MCF 10A (cell line): ENCODE results near the gene LGALS8. TPM values are rescaled to one million over a fixed set of nuclear protein-coding genes. Genes with fewer than 3 reads are reported as not detected.

Experiments
- BruUV-seq: library from RNA; stranded (reverse); fragments of 400-500 nt; replicated peaks from 2 replicates; lab custom pipeline; 2021; lab: Mats Ljungman, UMichigan
- CTCF ChIA-PET: fragments of 300-600 bp; sonication (Branson Sonifier 250); formaldehyde crosslinking; extraction: SDS; loops from one replicate; lab custom pipeline; 2021; ENCODE audit warnings: antibody characterized with exemption, inconsistent platforms; lab: Yijun Ruan, JAX
- POLR2A ChIA-PET: fragments of 300-600, 350-650 bp; sonication (Branson Sonifier 250); formaldehyde crosslinking; extraction: SDS; loops from one replicate; lab custom pipeline; 2020; ENCODE audit warnings: antibody characterized with exemption, inconsistent platforms; lab: Yijun Ruan, JAX
- DNase-seq: peaks from one replicate; pipeline ENCODE4 v3.0.0-alpha.2; 2018; ENCODE audit not compliant: unreplicated experiment
- H3K27ac Mint-ChIP-seq: one replicate; pipeline ENCODE4 v1.8.0; 2022; ENCODE audit warnings: mild to moderate bottlenecking, low read depth, mixed read lengths; ENCODE audit not compliant: unreplicated experiment
- H3K27me3 Mint-ChIP-seq: one replicate; pipeline ENCODE4 v1.8.0; 2022; ENCODE audit warnings: mixed read lengths; ENCODE audit not compliant: insufficient read depth, unreplicated experiment
- H3K36me3 Mint-ChIP-seq: one replicate; pipeline ENCODE4 v1.8.0; 2022; ENCODE audit warnings: mild to moderate bottlenecking, moderate library complexity, mixed read lengths; ENCODE audit not compliant: insufficient read depth, unreplicated experiment
- H3K4me1 Mint-ChIP-seq: one replicate; pipeline ENCODE4 v1.8.0; 2022; ENCODE audit warnings: mixed read lengths; ENCODE audit not compliant: insufficient read depth, unreplicated experiment
- H3K4me3 Mint-ChIP-seq: one replicate; pipeline ENCODE4 v1.8.0; 2022; ENCODE audit warnings: mild to moderate bottlenecking, moderate library complexity, mixed read lengths; ENCODE audit not compliant: unreplicated experiment
- H3K9me3 Mint-ChIP-seq: one replicate; pipeline ENCODE4 v1.8.0; 2022; ENCODE audit warnings: mixed read lengths; ENCODE audit not compliant: unreplicated experiment
- intact Hi-C: fragments of 100-400 bp; cut with micrococcal nuclease; formaldehyde crosslinking; loops from 2 replicates; pipeline ENCODE4 v1.14.1; 2022
- total RNA-seq: library from RNA; stranded (reverse); gene quantifications from 2 replicates; pipeline ENCODE4 v1.2.3, GENCODE V29; 2022
- TF ChIP-seq, protein P1 (sequence below): fragments of 200-600 bp; IDR thresholded peaks from one replicate; pipeline ENCODE4 v1.8.0; 2022; ENCODE audit warnings: antibody characterized with exemption, mild to moderate bottlenecking; ENCODE audit not compliant: unreplicated experiment

LGALS8 gene
- total RNA-seq, 1 experiment from 2014 or later: 73.2 TPM

DNA sequence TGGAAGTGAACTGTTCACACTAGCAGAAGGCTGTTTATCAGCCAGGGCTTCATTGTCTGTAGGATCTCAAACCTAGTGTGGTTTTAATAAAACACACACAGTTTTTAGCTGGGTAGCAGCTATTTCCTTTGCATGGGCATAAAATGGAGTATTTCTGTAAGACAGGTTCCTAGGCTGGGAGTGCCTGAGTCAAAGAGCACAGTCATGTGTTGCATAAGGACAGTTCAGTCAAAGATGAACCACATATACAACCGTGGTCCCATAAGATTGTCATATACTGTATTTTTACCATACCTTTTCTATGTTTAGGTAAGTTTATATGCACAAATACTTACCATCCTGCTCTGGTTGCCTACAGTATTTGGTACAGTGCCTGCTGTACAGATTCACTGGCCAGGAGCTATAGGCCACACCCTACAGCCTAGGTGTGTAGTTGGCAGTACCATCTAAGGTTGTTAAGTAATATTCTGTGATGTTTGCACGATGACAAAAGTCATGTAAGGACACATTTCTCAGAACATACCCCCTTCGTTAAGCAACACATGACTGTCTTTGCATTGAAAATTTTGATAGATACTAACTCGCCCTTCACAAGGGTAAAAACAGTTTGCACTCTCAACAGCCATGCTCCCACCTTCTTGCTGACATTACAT is 17.2 kb downstream of the LGALS8 start:
- TF ChIP-seq, protein P1, sequence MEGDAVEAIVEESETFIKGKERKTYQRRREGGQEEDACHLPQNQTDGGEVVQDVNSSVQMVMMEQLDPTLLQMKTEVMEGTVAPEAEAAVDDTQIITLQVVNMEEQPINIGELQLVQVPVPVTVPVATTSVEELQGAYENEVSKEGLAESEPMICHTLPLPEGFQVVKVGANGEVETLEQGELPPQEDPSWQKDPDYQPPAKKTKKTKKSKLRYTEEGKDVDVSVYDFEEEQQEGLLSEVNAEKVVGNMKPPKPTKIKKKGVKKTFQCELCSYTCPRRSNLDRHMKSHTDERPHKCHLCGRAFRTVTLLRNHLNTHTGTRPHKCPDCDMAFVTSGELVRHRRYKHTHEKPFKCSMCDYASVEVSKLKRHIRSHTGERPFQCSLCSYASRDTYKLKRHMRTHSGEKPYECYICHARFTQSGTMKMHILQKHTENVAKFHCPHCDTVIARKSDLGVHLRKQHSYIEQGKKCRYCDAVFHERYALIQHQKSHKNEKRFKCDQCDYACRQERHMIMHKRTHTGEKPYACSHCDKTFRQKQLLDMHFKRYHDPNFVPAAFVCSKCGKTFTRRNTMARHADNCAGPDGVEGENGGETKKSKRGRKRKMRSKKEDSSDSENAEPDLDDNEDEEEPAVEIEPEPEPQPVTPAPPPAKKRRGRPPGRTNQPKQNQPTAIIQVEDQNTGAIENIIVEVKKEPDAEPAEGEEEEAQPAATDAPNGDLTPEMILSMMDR: no peak
- no peaks in the 10 kb centered on the region for H3K9me3 Mint-ChIP-seq
- no peak overlapping the region for H3K4me3 Mint-ChIP-seq
- ChIA-PET CTCF (interaction anchor here (0.5 to 7.6 kb wide), 5 partner anchors 10 to 832 kb away, joined by 3 to 74 read pairs (median 4); no protein-coding TSS in a partner anchor), POLR2A (interaction anchor here (0.6 to 9.7 kb wide), 10 partner anchors 10 to 1512 kb away, joined by 3 to 99 read pairs (median 3); partner anchors contain the start of genes HEATR1 and LGALS8)
- peak; percentile 73 for DNase-seq
- H3K27ac Mint-ChIP-seq: no peak overlapping the region
- H3K4me1 Mint-ChIP-seq: peaks cover 6% of the 10 kb centered on the region
- intact Hi-C loops: no loop called here
- BruUV-seq: no TSS peak
- H3K27me3 Mint-ChIP-seq: no peaks in the 10 kb centered on the region
- peaks cover 95% of the 10 kb centered on the region for H3K36me3 Mint-ChIP-seq

DNA sequence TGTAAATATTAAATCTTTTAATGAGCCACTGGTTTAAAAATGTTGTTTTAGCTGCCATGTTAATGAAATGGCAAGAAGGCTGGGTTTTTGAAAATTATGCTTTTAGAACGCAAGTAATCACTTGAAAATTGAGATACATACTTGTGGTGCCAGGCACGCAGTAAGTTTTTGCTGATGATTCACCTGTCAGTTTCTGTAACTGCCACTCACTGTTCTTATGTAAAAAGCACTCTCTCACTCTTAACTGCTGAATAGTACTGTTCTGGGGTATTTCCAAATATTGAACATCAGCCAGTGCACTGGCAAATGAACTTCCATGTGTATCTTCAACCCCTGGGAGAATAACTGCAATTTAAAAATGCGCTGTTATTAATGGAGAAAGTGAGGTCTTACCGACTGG is 17.9 kb downstream of the LGALS8 start:
- H3K27ac Mint-ChIP-seq: no peak overlapping the region
- ChIA-PET POLR2A (interaction anchor here (0.6 to 9.7 kb wide), 6 partner anchors 9 to 312 kb away, joined by 3 to 99 read pairs (median 4); partner anchors contain the start of genes HEATR1 and LGALS8), CTCF (interaction anchor here (0.5 to 0.9 kb wide), 2 partner anchors 34 to 833 kb away, joined by 3 to 4 read pairs; no protein-coding TSS in a partner anchor)
- intact Hi-C loops: no loop called here
- no peak overlapping the region for H3K4me3 Mint-ChIP-seq
- DNase-seq: no peak
- H3K9me3 Mint-ChIP-seq: no peaks in the 10 kb centered on the region
- no peaks in the 10 kb centered on the region for H3K27me3 Mint-ChIP-seq
- TF ChIP-seq, protein P1: no peak
- no peaks in the 10 kb centered on the region for H3K4me1 Mint-ChIP-seq
- peaks cover 96% of the 10 kb centered on the region for H3K36me3 Mint-ChIP-seq
- no TSS peak for BruUV-seq

DNA sequence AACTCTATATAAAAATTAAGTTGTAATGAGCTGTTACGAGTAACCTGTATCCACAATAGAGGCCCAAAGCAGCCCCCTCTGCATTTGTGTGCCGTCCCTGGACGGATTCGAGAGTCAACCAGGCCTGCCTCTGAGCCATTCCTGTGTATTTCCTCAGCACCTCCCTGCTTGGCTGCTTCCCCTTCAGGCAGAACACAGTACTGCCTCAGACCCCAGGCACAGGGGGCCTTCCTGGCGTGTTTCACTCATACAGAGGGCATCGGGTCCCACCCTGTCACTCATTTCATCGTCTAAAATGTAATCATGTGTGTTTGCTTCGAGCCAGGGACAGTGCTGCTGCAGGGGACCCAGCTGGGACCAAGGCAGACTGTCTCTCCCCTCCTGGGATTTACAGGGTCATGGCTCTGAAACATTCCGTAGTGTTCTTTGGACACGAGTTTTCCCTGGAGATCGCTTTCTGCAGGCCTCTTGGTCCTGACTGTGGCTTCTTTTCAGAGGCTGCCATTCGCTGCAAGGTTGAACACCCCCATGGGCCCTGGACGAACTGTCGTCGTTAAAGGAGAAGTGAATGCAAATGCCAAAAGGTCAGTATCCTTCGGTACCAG is 19.4 kb downstream of the LGALS8 start:
- TF ChIP-seq, protein P1: peak; percentile 33
- no peaks in the 10 kb centered on the region for H3K9me3 Mint-ChIP-seq
- H3K27me3 Mint-ChIP-seq: no peaks in the 10 kb centered on the region
- H3K4me3 Mint-ChIP-seq: no peak overlapping the region
- DNase-seq: no peak
- intact Hi-C loops: no loop called here
- ChIA-PET CTCF (interaction anchor here (0.6 to 1.3 kb wide), 8 partner anchors 9 to 483 kb away, joined by 3 to 5 read pairs (median 3); no protein-coding TSS in a partner anchor), POLR2A (interaction anchor here (0.8 to 3.3 kb wide), 2 partner anchors 8 to 252 kb away, joined by 4 to 16 read pairs; partner anchors contain the start of gene MTR)
- H3K4me1 Mint-ChIP-seq: no peaks in the 10 kb centered on the region
- no TSS peak for BruUV-seq
- peaks cover 98% of the 10 kb centered on the region for H3K36me3 Mint-ChIP-seq
- H3K27ac Mint-ChIP-seq: no peak overlapping the region

DNA sequence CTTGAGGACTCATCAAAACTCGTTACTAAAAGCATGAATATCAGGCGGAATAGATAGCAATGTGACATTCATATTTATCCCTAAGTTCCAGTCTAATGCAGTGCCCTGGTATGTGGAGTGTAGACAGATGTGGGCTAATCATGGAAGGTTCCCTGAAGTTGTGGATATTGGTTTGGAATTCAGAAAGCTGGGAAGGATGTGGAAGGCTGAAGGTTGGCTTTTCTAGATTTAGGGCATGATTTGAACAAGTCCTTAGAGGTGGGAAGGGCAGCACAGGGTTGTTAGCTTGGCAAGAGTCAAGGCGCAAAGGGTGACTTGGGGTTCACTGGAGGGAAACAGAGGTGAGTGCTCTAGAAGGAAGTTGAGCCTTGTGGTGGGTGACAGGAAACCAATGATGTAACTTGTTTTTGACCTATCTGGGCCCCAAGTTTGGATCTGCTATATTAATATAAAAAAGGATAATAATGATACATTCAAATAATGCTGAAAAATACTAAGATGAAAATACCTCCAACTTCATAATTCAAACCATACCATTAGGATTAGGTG is 21.9 kb downstream of the LGALS8 start:
- no TSS peak for BruUV-seq
- POLR2A ChIA-PET: interaction anchor here (0.8 to 3.3 kb wide), 3 partner anchors 10 to 11 kb away, joined by 3 to 16 read pairs (median 3); no protein-coding TSS in a partner anchor
- Mint-ChIP-seq H3K9me3 (no peaks in the 10 kb centered on the region), H3K27ac (peak overlapping the region; percentile 9), H3K36me3 (peaks cover 98% of the 10 kb centered on the region), H3K27me3 (no peaks in the 10 kb centered on the region), H3K4me1 (no peaks in the 10 kb centered on the region), H3K4me3 (no peak overlapping the region)
- CTCF ChIA-PET: no interaction called here
- no peak for DNase-seq
- TF ChIP-seq, protein P1: no peak
- intact Hi-C loops: no loop called here
